Cardiac fibroblast (primary cell): Measurements from ENCODE around the gene NOTUM.

Source experiments
- DNase-seq, 2 donors: peaks; one replicate each; pipeline versions ENCODE4 v3.0.0 to v3.0.0-alpha.2; 2010; ENCODE audit warnings: low read depth in 2 of 2
- H3K4me3 ChIP-seq, 2 donors: replicated peaks in 1 of 2; 1 replicate in 1 of 2; 2 replicates in 1 of 2; pipeline ENCODE4 v1.5.1; 2011; ENCODE audit warnings: low read depth in 2 of 2, low read length in 2 of 2, mild to moderate bottlenecking in 2 of 2, moderate library complexity in 1 of 2
- CTCF ChIP-seq: IDR thresholded peaks from one replicate; pipeline ENCODE4 v1.5.1; 2011; ENCODE audit warnings: low read depth, mild to moderate bottlenecking, low read length, inconsistent platforms

The NOTUM gene

GRCh38 chr17:81959362-81960129 lies 1.4 kb downstream of the NOTUM start:
- H3K4me3 ChIP-seq = no peak overlapping the region
- no peak for TF ChIP-seq CTCF
- peak; percentile 35 to 56 for DNase-seq

- TF ChIP-seq CTCF = no peak
- no peak for DNase-seq
- H3K4me3 ChIP-seq = no peak overlapping the region
Observed at GRCh38 chr17:81958633-81959342, 2.2 kb downstream of the NOTUM start.

GRCh38 chr17:81957691-81958432 lies 3.1 kb downstream of the NOTUM start:
- no peak for TF ChIP-seq CTCF
- no peak for DNase-seq
- H3K4me3 ChIP-seq = no peak overlapping the region

- no peak for DNase-seq
- no peak overlapping the region for H3K4me3 ChIP-seq
- no peak for TF ChIP-seq CTCF
Observed at GRCh38 chr17:81956607-81957589, 4.1 kb downstream of the NOTUM start.

- no peak for DNase-seq
- H3K4me3 ChIP-seq = no peak overlapping the region
- TF ChIP-seq CTCF = no peak
Observed at GRCh38 chr17:81955756-81956544, 5.0 kb downstream of the NOTUM start.
